Right lung (tissue), 5 donors: ENCODE results near the gene SPRY1. TPM values are rescaled to one million over a fixed set of nuclear protein-coding genes. Genes with fewer than 3 reads are reported as not detected.

Experiments used
- DNase-seq, 2 donors: peaks; one replicate each; pipeline ENCODE4 v3.0.0-alpha.2; 2013
- polyA plus RNA-seq, 5 donors: library from polyadenylated mRNA; unstranded; fragments of 120-200 nt; gene quantifications; one replicate each; pipeline versions ENCODE4 v1.2.1 to v1.2.3, GENCODE V29; 2013; ENCODE audit warnings: inconsistent platforms in 1 of 5, low replicate concordance in 1 of 5; ENCODE audit not compliant: insufficient read length in 5 of 5, insufficient read depth in 1 of 5

Gene SPRY1
- polyA plus RNA-seq, 5 donors, result 78.7 to 136 (median 95.1) TPM

DNA sequence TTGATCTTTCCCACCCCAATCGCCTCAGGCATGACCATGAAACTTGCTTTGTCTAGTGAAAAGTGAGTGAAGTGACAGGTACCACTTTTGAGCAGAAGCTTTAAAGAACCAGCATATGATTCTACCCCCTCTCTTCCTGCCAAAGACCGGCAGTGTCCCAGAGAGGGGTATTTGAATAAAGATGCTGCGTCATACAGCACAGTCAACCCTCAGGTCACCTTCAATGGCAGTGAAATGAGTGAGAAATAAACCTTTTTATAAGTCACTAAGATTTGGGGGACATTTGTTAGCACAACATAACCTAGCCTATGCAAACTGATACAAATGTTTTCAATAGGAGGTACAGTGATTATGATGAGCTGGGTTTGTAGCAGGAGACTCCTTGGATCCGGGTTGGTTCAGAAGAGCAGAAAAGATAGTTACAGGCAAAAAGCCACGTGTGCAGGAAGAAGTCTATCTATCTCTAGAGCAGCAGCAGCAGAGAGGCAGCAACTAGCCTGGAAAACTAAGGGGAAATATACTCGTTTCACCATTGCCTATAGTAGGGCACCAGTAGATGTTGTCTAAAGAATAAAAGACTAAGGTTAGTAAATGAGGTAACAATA lies 30.3 kb upstream of the SPRY1 start:
- no peak for DNase-seq

DNA sequence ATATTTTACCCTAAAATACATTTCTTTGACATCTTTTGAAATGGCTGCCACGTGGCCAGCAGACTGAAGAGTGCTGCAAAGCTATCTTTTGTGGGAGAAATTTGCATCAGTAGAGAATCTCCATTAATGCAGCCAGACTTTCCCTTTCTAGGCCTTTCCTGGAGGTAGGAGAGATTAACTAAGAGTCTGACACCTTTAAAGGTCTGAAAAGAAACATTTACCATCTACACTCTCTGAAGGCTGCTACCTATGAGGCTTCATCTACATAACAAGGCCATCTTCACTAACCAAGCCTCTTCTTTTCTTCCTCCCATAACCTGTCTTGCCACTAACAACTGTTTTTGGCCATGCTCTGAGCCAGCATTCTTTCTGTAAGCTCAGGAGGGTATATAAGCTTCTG lies 17.8 kb upstream of the SPRY1 start:
- DNase-seq, result no peak

DNA sequence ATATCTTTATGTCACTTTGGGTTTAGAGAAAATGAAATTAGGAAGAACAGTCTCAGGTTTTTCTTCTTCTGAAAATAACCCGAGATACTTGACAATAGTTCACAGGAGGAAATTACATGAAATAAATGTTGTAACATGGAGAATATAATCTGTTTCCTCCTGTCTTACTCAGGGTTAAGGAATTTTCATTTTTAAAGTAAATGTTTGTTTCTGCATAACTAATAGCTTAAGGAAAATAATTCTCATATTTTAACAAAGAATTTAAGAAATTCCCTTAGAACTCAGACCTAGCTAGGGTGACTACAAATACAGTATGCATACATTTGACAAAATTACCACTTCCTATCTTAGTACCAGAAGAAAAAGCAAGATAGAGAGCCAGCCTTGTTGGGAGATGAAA lies 17.2 kb upstream of the SPRY1 start:
- DNase-seq, result no peak

DNA sequence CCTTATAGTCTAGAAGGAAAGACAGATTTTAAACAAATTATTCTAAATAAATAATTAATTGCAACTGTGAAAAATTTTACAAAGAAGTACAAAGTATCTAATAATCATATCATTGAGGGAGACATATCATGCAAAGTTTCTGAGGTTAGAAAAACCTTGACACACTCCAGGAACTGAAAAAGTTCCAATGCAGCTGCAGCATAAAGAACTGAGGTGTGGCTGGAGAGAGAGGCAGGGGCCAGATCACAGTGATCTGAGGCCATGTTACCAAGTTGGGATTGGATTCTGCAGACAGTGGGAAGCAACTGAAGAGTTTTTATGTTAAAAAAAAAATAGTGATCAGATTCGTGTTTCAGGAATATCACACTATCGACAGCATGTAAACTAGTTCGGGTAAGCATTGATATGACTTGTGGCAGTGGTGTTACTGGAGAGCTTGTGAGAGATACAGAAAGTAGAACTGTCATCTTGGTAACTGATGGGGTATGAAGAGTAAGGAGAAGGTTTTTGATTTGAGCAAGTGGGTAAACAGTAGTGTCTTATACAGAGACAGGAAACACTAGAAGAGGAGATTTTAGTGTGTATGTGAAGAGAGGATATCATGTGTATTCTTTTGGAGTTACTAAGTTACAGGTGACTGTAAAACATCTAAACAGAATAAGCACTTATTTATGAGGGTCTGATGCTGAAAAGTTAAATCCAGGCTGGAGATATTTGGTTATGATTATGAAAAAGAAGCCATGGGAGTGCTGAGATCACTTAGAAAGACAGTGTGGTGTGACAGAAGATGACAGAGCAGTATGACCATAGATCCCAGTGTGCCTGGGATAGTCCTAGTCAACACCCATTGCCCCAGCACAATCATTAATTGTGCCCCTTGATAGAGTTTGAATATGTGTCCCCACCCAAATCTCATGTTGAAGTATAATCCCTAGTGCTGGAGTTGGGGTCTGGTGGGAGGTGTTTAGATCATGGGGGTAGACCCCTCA lies 15.6 kb upstream of the SPRY1 start:
- DNase-seq, result no peak

DNA sequence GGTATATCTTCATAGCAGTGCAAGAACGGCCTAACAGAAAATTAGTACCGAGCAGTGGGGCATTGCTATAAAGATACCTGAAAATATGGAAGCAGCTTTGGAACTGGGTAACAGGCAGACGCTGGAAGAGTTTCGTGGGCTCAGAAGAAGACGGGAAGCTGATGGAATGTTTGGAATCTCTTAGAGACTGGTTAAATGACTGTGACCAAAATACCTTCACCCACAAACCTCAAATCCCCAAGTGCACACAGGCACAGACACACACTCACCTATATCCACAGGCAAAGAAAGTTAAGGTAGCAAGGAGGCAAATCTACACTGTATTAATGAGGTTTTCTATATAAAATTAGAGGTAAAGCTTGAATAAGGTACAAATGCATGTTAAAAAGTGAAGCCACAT lies 14.6 kb upstream of the SPRY1 start:
- no peak for DNase-seq

DNA sequence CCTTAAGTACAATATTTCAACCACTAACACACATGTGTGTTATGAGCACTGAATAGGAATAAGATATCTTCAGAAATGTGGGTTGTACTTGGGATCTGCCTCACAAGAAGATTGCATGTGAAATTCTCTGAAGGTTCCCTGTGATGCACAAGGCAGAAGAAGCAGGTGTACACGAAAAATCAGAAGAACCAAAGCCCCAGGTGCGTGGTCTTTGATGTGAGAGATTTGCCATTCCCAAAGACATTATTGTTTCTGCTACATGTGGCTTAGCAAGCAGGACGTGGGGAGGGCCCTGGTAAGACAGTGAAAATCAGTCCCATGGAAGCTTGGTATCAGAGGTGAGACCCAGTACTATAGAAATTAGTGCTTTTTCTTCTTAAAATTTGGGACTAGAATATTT lies 13.0 kb upstream of the SPRY1 start:
- no peak for DNase-seq

DNA sequence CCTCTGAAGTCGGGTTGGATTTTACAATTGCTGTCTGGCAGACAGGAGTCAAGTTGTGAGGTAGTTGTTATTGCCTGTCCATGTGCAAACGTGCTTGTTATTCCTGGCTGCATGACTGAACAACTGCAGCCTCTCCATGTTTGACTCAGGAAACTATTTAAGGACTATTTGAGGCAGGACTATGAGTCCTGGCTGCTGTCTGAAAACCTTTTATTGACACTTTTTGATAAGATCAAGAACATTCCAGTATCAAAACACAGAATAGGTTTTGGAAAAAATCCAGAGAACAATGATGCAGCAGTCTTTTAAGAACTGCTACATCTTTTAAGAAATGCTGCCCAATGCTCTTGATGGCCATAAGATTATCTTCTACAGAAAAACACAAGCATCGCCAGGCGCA lies 10.0 kb upstream of the SPRY1 start:
- no peak for DNase-seq

DNA sequence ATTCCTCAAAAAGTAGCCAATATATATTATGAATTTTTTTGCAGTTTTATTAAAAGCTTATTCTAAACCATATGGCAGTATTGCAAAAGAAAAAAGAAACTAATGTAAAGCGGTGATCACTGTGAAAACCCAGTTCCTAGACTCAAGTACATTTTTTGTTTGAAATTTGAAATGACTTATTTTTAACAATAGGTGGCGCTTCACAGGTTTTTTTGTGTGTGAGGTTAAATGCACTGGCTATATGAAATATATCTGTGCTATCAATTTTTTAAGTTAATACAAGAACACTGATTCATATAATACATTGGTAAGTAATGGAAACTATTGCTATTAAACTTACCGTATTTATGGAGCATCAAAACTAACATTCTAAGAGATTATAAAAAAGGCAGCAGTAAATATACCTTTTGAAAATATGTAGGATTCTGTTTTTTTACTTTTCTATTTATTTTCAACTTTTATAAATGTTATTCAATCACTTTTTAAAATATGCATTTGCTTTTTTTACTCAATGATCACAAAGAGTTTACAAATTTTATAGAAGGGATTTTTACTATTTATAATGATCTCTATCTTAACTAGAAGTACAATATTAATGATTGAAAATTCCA lies 5.6 kb upstream of the SPRY1 start:
- no peak for DNase-seq

DNA sequence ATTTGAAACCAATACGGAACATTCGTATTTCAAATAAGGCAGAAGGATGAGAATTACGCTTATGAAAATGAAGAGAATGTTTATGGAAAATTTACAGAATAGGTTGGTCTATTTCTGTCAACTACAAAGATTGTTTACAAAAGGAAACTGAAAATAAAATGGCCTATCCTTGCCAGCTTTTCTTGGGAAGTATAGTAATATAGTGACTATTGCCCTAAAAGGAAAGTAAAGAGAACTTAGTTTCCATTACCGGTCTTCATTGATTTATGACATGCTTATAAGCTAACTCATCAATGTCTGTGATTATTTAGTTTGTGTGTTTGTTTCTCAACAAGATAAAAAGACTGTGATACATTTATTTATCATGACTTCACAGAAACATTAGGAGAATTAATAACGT lies 2.9 kb upstream of the SPRY1 start:
- DNase-seq, result no peak

DNA sequence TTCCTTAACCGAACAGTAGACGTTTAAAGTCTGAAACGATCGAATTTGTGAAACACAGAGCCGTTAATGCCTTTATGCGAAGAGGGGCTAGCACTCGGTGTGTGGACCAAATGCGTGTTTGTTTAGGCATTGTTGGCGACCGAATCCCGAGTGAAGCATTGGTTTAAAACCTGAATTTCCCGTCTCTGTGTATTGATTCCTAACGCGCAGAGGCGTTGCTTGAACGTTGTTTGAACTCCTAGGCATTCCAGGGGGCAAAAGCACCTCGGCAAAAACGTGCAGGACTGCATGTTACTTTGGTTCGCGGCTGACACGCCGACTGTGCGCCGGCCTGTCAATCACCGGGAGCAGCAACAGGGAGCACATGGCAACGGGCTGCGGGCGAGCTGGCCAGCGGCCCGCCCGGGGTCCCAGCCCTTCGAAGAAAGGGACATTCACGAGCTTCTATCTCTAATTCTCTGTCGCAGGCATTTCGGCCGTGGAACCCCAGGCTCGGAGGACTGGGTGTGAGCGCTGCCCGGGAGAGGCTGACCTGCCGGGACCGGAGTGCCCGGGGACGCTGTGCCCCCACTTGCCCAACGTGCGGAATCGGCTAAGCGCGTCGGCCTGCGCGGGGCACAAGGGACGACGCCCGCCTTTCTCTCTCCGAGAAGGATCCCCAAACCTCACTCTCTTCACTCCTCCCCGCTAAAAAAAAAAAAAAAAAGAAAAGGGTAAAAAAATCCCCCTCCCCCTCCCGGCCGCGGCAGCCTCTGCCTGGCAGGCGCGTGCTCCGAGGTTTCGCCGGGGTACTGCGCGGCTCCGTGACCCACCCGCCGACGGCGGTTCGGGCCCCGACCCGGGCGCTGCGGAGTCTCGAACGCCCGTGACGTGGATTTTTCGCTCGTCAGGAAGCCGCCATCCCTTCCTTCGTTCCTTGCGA lies 810 bp downstream of the SPRY1 start:
- peak; percentile 72 to 73 for DNase-seq

DNA sequence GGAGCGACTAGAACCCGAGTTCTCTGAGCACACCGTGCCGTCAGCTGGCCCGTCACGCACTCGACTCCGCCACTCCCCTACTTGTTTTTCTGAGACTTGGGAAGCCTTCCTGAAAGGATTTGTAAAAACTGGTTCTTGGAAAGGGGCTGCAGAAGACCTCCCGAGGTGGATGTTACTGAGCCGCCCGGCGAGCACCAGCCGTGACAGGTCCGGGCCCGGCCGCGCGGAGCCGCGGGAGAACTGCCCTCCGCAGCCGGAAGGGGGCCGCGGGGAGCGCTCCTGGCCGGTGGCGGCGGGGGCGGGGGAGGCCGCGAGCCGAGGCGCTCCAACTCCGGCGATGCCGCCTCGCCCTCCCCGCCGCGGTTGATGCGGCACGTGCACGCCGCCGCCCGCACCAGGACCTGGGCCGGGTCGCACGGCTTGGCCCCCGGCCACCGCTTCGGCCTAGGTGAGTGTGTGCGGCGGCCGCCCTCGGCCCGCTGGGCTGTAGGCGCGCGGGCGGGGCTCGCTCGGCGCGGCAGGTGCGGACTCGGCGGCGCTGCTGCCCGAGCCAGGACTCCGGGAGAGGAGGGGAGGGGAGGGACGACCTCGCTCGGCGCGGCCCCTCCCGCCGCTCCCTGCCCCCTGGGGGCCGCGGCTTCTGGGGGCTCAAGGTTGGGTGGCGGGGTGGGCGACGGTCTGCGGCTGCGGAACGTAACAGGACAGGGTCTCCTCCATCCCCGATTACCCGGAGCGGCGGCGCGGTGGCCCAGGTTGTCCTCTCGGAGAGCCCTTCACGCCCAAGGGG lies 1.7 kb downstream of the SPRY1 start:
- peak; percentile 60 to 62 for DNase-seq

DNA sequence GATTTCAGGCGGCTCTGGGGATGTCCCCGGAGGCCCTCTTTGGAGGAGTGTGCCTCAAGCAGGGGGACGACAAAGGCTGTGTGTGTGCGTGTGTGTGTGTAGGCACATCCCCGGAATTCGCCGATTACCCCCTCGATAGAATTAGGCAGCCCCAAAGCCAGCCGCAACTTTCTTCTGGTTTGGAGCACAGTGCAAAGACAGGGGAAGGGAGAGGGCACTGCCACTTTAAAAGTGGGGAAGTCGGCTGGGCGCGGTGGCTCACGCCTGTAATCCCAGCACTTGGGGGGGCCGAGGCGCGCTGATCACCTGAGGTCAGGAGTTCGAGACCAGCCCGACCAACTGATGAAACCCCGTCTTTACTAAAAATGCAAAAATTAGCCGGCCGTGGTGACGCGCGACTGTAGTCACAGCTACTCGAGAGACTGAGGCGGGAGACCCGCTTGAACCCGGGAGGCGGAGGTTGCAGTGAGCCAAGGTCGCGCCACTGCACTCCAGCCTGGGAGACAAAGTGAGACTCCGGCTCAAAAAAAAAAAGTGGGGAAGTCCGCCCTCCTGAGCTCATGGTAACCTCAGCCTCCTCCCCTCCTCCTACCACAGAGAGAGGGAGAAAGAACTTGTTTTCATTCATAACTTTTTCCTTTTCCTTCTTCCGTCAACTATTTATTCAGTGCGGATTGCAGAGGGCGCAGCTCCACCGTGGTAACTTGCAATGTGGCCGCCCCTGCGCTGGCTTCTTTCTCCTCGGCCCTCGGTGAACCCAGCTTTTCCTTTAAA lies 2.4 kb downstream of the SPRY1 start:
- peak; percentile 79 to 83 for DNase-seq

DNA sequence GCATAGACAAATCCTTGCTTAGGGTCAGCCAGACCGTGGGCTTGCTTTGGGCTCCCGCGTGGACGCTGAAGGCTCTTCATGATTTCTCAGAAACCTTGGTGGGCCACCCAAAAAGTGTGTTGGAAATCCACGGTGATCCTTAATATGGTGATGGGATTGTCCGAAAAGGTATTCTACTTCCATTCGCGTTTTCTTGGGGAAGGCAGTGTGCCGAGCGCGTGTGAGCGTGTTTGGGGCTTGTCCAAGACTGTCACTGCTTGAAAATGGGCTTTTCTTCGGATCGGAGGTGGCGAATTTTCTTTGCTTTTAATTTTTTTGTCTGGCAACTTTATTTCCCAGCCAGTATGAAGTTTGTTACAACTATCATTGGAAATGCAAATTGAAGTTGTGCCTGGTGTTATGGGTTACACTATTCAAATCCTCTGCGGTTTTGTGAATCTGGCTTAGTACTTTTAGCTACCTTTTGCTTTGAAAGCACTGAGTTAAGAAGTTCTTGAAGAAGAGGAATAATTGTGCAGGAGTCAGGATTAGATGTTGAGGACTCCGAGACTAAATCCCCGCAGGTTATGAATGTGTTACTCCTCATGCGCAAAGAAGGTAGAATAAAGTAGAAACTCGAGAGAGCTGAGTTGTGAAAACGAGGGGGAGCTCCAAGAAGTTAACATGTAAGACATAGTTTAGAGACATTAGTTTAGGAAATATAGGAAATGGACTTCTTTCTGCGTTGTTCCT lies 3.2 kb downstream of the SPRY1 start:
- DNase-seq, result peak; percentile 50 to 53

DNA sequence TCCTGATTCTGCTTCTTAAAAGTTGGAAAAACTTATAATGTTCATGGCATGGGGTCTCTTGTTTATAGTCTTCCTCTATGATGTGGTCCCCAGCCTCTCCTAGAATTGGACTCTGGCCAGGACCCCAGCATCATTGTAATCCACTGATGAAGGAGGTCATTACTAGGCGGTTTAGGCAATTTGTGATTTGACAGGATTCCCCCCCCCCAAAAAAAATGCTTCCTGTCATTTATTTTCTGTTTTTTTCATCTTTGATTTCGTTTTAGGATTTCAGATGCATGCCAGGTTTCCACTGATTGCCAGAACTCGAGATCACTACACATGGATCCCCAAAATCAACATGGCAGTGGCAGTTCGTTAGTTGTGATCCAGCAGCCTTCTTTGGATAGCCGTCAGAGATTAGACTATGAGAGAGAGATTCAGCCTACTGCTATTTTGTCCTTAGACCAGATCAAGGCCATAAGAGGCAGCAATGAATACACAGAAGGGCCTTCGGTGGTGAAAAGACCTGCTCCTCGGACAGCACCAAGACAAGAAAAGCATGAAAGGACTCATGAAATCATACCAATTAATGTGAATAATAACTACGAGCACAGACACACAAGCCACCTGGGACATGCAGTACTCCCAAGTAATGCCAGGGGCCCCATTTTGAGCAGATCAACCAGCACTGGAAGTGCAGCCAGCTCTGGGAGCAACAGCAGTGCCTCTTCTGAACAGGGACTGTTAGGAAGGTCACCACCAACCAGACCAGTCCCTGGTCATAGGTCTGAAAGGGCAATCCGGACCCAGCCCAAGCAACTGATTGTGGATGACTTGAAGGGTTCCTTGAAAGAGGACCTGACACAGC lies 4.9 kb downstream of the SPRY1 start:
- DNase-seq, result no peak

DNA sequence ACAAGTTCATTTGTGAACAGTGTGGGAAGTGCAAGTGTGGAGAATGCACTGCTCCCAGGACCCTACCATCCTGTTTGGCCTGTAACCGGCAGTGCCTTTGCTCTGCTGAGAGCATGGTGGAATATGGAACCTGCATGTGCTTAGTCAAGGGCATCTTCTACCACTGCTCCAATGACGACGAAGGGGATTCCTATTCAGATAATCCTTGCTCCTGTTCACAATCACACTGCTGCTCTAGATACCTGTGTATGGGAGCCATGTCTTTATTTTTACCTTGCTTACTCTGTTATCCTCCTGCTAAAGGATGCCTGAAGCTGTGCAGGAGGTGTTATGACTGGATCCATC lies 5.5 kb downstream of the SPRY1 start:
- DNase-seq, result no peak

DNA sequence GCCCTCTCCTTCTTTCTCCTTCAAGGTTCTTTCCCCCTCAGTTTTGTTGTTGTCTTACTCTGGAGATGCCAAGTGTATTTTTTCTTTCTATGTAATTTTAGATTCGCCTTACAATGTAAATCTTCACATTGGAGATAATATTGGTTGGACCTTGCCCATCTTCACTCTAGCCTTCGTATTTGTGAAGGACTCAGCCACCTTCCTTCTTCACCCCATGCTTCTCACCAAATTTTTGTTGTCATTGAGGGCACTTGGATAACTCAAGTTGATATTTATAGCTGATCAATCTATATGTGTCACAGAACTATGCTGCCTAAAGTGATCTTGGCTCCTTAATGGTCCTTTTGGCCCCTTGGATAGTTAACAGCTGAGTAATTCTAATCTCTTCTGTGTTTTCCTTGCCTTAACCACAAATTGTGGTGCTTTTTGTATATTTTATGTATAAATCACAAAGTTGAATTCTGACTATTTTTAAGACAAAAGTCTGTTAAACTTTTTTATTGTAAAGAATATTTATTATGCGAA lies 6.5 kb downstream of the SPRY1 start:
- DNase-seq, result no peak

DNA sequence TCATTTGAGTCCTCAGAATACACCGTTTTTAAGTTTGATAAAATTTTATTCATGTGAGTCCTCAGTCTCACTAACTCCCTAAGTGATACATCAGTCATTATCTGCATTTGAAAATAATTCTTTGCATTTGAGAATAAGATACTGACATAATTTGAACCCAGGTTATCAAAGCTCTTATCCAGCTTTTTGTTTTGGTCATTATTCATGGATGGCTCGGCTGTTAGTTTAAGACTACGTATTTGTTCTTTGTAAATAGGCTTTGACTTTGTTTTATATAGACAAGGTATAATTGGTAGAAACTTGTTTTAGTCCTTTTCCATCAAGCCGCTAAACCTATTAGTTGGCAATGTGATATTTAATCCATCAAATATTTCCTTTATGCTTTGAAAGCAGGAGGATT lies 7.9 kb downstream of the SPRY1 start:
- no peak for DNase-seq

DNA sequence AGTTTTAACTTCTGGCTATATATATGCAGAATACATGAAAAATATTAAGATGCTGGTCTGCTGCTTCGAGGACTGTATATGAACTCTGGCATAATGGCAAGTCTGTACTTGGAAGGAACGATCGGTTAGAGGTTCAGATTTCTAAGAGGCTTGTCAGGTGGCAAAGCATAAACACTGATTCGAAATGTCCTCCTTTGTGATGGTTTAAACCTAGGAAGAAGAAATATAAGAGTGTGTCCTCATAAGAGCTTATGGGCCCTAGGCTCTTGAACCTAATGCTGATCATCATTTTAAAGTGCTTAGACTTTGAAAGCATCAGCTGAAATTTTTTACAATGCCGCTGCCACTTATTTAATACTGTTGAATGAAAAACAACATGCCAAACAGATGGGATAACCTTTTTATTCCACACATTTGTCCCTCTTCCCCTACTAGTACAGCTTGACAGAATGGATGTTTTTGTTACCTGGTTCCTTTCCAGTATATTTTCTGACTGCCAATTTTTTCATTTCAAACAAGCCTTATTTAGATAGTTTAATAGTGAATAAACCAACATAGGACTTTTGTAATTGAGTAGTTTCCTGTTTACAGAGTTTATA lies 8.8 kb downstream of the SPRY1 start:
- no peak for DNase-seq
